ENCODE data around the gene RELCH. TPM values are rescaled to one million over a fixed set of nuclear protein-coding genes. Genes with fewer than 3 reads are reported as not detected.

RELCH gene
- total RNA-seq, 1 experiment from 2014 or later, result 19.5 TPM

- no peaks in the 10 kb centered on the region for H3K27me3 ChIP-seq (ENCODE audit: control insufficient read depth, insufficient read depth, low read length)
- no TSS peak for BruUV-seq (replicated peaks)
- peaks cover 32% of the 10 kb centered on the region for H3K4me1 ChIP-seq (ENCODE audit: control insufficient read depth, insufficient read depth, low read length)
- ChIA-PET POLR2A (no interaction called here), CTCF (interaction anchor here (0.6 kb wide), 2 partner anchors 141 to 512 kb away, joined by 3 to 4 read pairs; no protein-coding TSS in a partner anchor)
- intact Hi-C loops (cut with micrococcal nuclease; ENCODE audit: unreplicated experiment) (no loop called here), in situ Hi-C loops (cut with HindIII; ENCODE audit: low pct_unique_long_range_greater_than_20kb, low sequenced_read_pairs) (no loop called here)
- H3K27ac ChIP-seq (ENCODE audit: low read length), result peak within 1 kb of the TSS; percentile 65
- DNase-seq (ENCODE audit: low read depth, low spot score) (no peak), ATAC-seq (peak; percentile 88)
- no peak for TF ChIP-seq TCF7L2 (IDR thresholded peaks at IDR 0.05; ENCODE audit: low read depth, low read length)
- TF ChIP-seq POLR2AphosphoS5 (IDR thresholded peaks at IDR 0.05; ENCODE audit: low read depth, low read length), result no peak
- TF ChIP-seq SIN3A (IDR thresholded peaks at IDR 0.05; ENCODE audit: borderline replicate concordance, insufficient read depth, low read depth, low read length), result peak; percentile 46; the same call in 1 of the 2 replicates
- TF ChIP-seq CTCF (IDR thresholded peaks at IDR 0.05), result peak; percentile 83
- no peak for TF ChIP-seq REST (IDR thresholded peaks at IDR 0.05; ENCODE audit: insufficient read depth in 1 of 2, low read depth in 2 of 2, low read length in 1 of 2)
- H3K4me3 ChIP-seq (ENCODE audit: low read depth in 2 of 2, low read length in 2 of 2), result peak within 1 kb of the TSS; percentile 66 to 76
- no peaks in the 10 kb centered on the region for H3K36me3 ChIP-seq (ENCODE audit: control insufficient read depth, insufficient read depth, low read length)
- H3K9me3 ChIP-seq (ENCODE audit: control insufficient read depth, insufficient read depth, low read depth, low read length), result no peaks in the 10 kb centered on the region
These were observed 138.1 kb downstream of the RELCH start, which contains the start of gene TNFRSF11A for GRCh38 chr18:62324917-62325805. Gene TNFRSF11A (plus strand): TSS chr18:62325310. CDS start chr18:62325353, 43 bp downstream.

- Histone ChIP-seq H3K4me1 (ENCODE audit: control insufficient read depth, insufficient read depth, low read length) (peaks cover 37% of the 10 kb centered on the region), H3K36me3 (ENCODE audit: control insufficient read depth, insufficient read depth, low read length) (no peaks in the 10 kb centered on the region), H3K27ac (ENCODE audit: low read length) (peak overlapping the region; percentile 65), H3K4me3 (ENCODE audit: low read depth in 2 of 2, low read length in 2 of 2) (peak overlapping the region; percentile 66 to 76), H3K27me3 (ENCODE audit: control insufficient read depth, insufficient read depth, low read length) (no peaks in the 10 kb centered on the region), H3K9me3 (ENCODE audit: control insufficient read depth, insufficient read depth, low read depth, low read length) (no peaks in the 10 kb centered on the region)
- ChIA-PET POLR2A (no interaction called here), CTCF (interaction anchor here (0.6 kb wide), 1 partner anchor 511 kb away, joined by 3 read pairs; no protein-coding TSS in a partner anchor)
- BruUV-seq (replicated peaks), result no TSS peak
- in situ Hi-C loops (cut with HindIII; ENCODE audit: low pct_unique_long_range_greater_than_20kb, low sequenced_read_pairs) (no loop called here), intact Hi-C loops (cut with micrococcal nuclease; ENCODE audit: unreplicated experiment) (no loop called here)
- peak; percentile 3; the same call in 1 of the 2 replicates for ATAC-seq
- TF ChIP-seq TCF7L2 (IDR thresholded peaks at IDR 0.05; ENCODE audit: low read depth, low read length), result no peak
- no peak for TF ChIP-seq CTCF (IDR thresholded peaks at IDR 0.05)
- TF ChIP-seq REST (IDR thresholded peaks at IDR 0.05; ENCODE audit: insufficient read depth in 1 of 2, low read depth in 2 of 2, low read length in 1 of 2), result no peak
- no peak for TF ChIP-seq POLR2AphosphoS5 (IDR thresholded peaks at IDR 0.05; ENCODE audit: low read depth, low read length)
- TF ChIP-seq SIN3A (IDR thresholded peaks at IDR 0.05; ENCODE audit: borderline replicate concordance, insufficient read depth, low read depth, low read length), result no peak
- no peak for DNase-seq (ENCODE audit: low read depth, low spot score)
These were observed 139.0 kb downstream of the RELCH start for GRCh38 chr18:62325806-62326645.

All from Panc1 (cell line).